Glutamatergic neuron (in vitro differentiated cells): ENCODE measurements around the gene CSAD. TPM values are rescaled to one million over a fixed set of nuclear protein-coding genes. Genes with fewer than 3 reads are reported as not detected.

ENCODE experiments used
- DNase-seq: peaks from one replicate; pipeline ENCODE4 v3.0.0; 2022
- H3K27ac Mint-ChIP-seq: one replicate; pipeline ENCODE4 v1.8.0; 2020; ENCODE audit warnings: mild to moderate bottlenecking, mixed read lengths, inconsistent platforms; ENCODE audit not compliant: unreplicated experiment
- H3K27me3 Mint-ChIP-seq: one replicate; pipeline ENCODE4 v1.8.0; 2020; ENCODE audit warnings: mild to moderate bottlenecking, moderate library complexity, mixed read lengths, inconsistent platforms; ENCODE audit not compliant: unreplicated experiment
- H3K36me3 Mint-ChIP-seq: one replicate; pipeline ENCODE4 v1.8.0; 2020; ENCODE audit warnings: mild to moderate bottlenecking, mixed read lengths, inconsistent platforms; ENCODE audit not compliant: unreplicated experiment
- H3K4me1 Mint-ChIP-seq: one replicate; pipeline ENCODE4 v1.8.0; 2020; ENCODE audit warnings: mild to moderate bottlenecking, low read depth, mixed read lengths, inconsistent platforms; ENCODE audit not compliant: unreplicated experiment
- H3K4me3 Mint-ChIP-seq: one replicate; pipeline ENCODE4 v1.8.0; 2020; ENCODE audit warnings: mild to moderate bottlenecking, mixed read lengths, inconsistent platforms; ENCODE audit not compliant: unreplicated experiment
- H3K9me3 Mint-ChIP-seq: one replicate; pipeline ENCODE4 v1.8.0; 2020; ENCODE audit warnings: mild to moderate bottlenecking, moderate library complexity, mixed read lengths, inconsistent platforms; ENCODE audit not compliant: unreplicated experiment
- total RNA-seq: library from RNA; stranded (reverse); fragmentation: NEBNext Ultra II Directional; extraction: Animal tissue kit (Norgen Biotek cat#: 25700); gene quantifications from one replicate; pipeline ENCODE4 v1.2.1, GENCODE V29; 2021; ENCODE audit not compliant: unreplicated experiment
- TF ChIP-seq, protein P1 (sequence below): fragments of 200-600 bp; sonication (generic); IDR thresholded peaks from one replicate; pipeline ENCODE4 v1.5.0; 2021; ENCODE audit not compliant: partially characterized antibody, unreplicated experiment

Gene CSAD
- total RNA-seq, 1 donor from 2014 or later: 34.5 TPM

DNA sequence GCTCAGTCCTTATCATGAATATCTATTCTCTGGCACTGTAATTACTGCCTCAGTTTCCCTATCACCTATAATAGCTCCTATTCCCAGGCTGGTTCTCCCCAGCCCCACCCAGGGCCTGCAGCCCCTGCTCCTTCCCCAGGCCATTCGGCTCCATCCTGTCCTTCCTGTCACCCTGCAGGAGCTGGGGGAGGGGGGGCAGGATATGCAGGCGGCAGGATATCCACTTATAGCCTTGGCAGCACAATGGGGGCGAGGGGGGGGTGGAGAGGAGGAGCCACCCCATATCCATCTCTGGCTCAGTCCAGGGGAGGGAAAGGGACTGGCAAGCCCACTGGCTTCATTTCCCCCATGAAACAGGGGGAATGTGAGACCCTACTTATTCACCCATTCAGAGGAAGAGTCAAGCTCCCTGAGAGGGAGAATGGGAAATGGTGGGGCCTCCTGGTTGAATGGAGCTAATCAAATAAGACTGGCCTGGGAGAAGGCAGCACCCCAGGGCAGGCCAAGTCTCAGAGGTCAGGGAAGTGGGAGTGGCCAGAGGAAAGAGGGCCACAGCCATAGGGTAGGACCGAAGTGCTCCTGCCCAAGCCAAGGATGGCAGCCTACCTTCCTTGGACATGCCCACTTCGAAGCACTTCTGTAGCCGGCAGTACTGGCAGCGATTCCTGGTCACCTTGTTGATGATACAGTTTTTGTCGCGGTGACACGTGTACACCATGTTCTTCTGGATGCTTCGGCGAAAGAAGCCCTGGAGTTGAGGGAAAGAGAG lies 34.1 kb upstream of the CSAD start:
- no peak for DNase-seq
- Mint-ChIP-seq H3K27ac (no peak overlapping the region), H3K4me3 (no peak overlapping the region), H3K9me3 (peaks cover 12% of the 10 kb centered on the region), H3K4me1 (peaks cover 11% of the 10 kb centered on the region), H3K27me3 (peaks cover 19% of the 10 kb centered on the region), H3K36me3 (no peaks in the 10 kb centered on the region)
- TF ChIP-seq, protein P1, sequence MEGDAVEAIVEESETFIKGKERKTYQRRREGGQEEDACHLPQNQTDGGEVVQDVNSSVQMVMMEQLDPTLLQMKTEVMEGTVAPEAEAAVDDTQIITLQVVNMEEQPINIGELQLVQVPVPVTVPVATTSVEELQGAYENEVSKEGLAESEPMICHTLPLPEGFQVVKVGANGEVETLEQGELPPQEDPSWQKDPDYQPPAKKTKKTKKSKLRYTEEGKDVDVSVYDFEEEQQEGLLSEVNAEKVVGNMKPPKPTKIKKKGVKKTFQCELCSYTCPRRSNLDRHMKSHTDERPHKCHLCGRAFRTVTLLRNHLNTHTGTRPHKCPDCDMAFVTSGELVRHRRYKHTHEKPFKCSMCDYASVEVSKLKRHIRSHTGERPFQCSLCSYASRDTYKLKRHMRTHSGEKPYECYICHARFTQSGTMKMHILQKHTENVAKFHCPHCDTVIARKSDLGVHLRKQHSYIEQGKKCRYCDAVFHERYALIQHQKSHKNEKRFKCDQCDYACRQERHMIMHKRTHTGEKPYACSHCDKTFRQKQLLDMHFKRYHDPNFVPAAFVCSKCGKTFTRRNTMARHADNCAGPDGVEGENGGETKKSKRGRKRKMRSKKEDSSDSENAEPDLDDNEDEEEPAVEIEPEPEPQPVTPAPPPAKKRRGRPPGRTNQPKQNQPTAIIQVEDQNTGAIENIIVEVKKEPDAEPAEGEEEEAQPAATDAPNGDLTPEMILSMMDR: no peak

DNA sequence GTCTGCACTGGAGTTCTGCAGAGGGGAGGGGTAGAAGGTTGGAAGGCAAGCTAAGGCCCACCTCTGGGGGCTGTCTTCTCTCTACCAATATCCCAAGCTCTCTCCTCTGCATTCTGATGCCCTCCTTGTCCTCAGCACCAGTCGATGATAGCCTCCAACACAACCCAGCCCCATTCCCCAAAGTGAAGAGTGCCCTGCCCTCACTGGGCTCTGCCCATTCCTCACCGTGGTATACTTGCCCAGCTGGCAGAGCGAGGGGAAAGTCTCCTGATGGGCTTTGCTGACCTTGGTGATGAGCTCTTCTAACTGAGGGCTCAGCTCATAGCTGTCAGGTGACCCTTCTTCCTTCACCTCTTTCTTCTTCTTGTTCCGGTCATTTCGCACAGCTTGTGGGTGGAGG lies 33.5 kb upstream of the CSAD start:
- H3K27ac Mint-ChIP-seq: no peak overlapping the region
- H3K27me3 Mint-ChIP-seq: peaks cover 14% of the 10 kb centered on the region
- DNase-seq: no peak
- peaks cover 11% of the 10 kb centered on the region for H3K4me1 Mint-ChIP-seq
- TF ChIP-seq, protein P1: no peak
- H3K4me3 Mint-ChIP-seq: no peak overlapping the region
- H3K9me3 Mint-ChIP-seq: peaks cover 8% of the 10 kb centered on the region
- H3K36me3 Mint-ChIP-seq: no peaks in the 10 kb centered on the region

DNA sequence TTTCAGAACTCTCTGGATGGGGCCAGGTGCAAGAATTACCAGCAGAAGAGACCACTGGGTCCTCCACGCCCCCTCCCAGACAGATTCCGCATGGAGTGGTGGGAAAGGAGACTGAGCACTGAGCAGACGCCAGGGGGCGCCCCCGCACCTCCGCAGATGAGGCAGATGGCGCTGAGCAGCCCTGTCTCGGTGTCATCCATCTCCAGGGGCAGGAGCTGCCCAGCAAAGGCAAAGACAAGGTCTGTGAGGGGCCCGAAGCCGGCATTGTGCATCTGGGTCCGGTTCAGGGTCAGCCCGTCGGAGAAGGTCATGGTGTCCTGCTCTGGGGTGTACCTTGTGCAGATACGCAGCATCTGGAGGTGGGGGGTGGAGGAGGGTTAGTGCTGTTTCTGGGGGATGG lies 32.6 kb upstream of the CSAD start:
- H3K36me3 Mint-ChIP-seq: no peaks in the 10 kb centered on the region

DNA sequence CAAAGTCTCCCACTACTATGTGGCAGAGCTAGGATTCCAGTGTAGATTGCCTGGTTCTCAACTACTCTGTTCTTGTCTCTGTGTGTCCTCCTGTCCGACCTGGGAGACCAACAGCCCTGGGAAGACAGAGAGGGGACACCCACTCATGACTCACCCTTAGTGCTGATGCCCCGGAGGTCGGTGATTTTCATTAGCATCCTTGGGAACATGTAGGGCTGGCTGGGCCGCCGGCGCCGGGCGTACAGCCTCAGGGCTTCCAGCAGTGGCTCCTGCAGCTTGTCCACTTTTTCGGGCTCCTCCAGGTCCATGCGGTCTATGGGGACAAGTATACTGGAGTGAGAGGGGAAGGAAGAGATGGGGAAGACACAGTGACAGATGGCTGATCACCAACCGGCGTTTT lies 32.2 kb upstream of the CSAD start:
- DNase-seq: no peak
- TF ChIP-seq, protein P1: no peak
- Mint-ChIP-seq H3K4me1 (peaks cover 11% of the 10 kb centered on the region), H3K4me3 (no peak overlapping the region), H3K36me3 (no peaks in the 10 kb centered on the region), H3K27ac (no peak overlapping the region), H3K9me3 (peaks cover 8% of the 10 kb centered on the region), H3K27me3 (peaks cover 13% of the 10 kb centered on the region)

More for the DNA sequence above, 32.6 kb upstream of the CSAD start:
- peak overlapping the region; percentile 52 for H3K27ac Mint-ChIP-seq
- DNase-seq: peak; percentile 95
- H3K27me3 Mint-ChIP-seq: peaks cover 12% of the 10 kb centered on the region
- TF ChIP-seq, protein P1: peak; percentile 94
- H3K9me3 Mint-ChIP-seq: peaks cover 8% of the 10 kb centered on the region
- peak overlapping the region; percentile 6 for H3K4me3 Mint-ChIP-seq
- H3K4me1 Mint-ChIP-seq: peaks cover 11% of the 10 kb centered on the region

DNA sequence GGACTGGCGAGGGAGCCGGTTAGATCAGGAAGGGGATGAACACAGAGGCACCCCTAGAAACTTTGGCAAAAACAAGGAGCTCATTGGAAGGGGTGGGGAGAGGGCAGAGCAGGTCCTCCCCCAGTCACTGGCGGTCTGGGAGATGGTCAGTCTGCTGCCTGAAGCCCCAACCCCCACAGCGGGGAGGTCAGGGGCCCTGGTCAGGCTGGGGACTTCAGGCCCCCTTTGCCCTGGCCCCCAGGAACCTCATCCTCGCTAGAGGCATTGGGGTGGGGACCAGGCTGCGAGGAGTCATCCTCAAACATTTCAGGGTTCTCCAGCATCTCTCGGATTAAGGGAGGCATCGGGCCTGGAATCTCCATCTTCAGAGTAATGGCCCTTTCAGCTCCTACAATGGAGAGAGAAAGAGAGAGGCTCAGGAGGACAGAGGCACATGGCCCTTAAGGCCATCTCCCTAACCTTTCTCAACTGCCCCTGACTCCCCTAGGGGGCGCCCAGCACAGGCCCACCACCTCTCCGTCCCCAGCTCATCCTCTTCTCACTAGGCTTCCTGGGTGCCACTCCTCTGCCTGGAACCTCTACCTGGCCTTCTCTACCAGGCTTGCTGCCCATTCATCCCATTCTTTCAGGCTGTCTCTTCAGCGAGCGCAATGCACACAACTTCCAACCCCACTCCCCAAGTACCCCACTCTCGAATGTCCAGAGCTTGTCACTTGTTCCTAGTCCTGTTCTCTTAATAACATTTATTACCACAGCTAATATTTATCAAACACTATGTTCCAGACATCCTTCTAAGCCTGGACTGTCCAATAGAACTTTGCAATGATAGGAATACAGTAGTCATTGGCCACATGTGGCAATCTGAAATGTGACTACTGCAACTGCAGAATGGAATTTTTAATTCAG lies 31.0 kb upstream of the CSAD start:
- peaks cover 5% of the 10 kb centered on the region for H3K9me3 Mint-ChIP-seq
- H3K36me3 Mint-ChIP-seq: no peaks in the 10 kb centered on the region
- no peak overlapping the region for H3K27ac Mint-ChIP-seq
- H3K4me3 Mint-ChIP-seq: no peak overlapping the region
- TF ChIP-seq, protein P1: peak; percentile 45
- H3K4me1 Mint-ChIP-seq: peaks cover 10% of the 10 kb centered on the region
- DNase-seq: peak; percentile 62
- peaks cover 11% of the 10 kb centered on the region for H3K27me3 Mint-ChIP-seq
